ENCODE data around the gene PHETA2. TPM values are rescaled to one million over a fixed set of nuclear protein-coding genes. Genes with fewer than 3 reads are reported as not detected.

The PHETA2 gene
- total RNA-seq, 1 experiment from 2014 or later, result 5.7 TPM

GRCh38 chr22:42065438-42066125, 8.5 kb upstream of the PHETA2 start:
- Mint-ChIP-seq H3K36me3 (peaks cover 44% of the 10 kb centered on the region), H3K27ac (peak overlapping the region; percentile 69), H3K9me3 (no peaks in the 10 kb centered on the region), H3K4me3 (peak overlapping the region; percentile 29), H3K27me3 (ENCODE audit: low read depth) (no peaks in the 10 kb centered on the region), H3K4me1 (peaks cover 33% of the 10 kb centered on the region)
- CTCF ChIA-PET, result interaction anchor here (0.7 to 1.6 kb wide), 3 partner anchors 25 to 119 kb away, joined by 4 to 8 read pairs (median 4); partner anchors contain the start of genes CENPM and NDUFA6
- POLR2A ChIA-PET, result interaction anchor here (1.6 kb wide), 1 partner anchor 25 kb away, joined by 7 read pairs; the partner anchor contains the start of gene NDUFA6
- ATAC-seq (peak; percentile 65), DNase-seq (ENCODE audit: low spot score) (peak; percentile 69)
- TF ChIP-seq SOX15 (CRISPR knock-in tag; IDR thresholded peaks at IDR 0.05), result no peak
- peak; percentile 84; the same call in 1 of the 2 replicates for TF ChIP-seq ZNF281 (CRISPR knock-in tag; IDR thresholded peaks at IDR 0.05)
- no peak for TF ChIP-seq TEAD1 (CRISPR knock-in tag; IDR thresholded peaks at IDR 0.05)
- TF ChIP-seq ETV6 (CRISPR knock-in tag; IDR thresholded peaks at IDR 0.05), result peak; percentile 53; the same call in 1 of the 2 replicates
- TF ChIP-seq JAZF1 (CRISPR knock-in tag; IDR thresholded peaks at IDR 0.05), result no peak
- TF ChIP-seq, protein P1, sequence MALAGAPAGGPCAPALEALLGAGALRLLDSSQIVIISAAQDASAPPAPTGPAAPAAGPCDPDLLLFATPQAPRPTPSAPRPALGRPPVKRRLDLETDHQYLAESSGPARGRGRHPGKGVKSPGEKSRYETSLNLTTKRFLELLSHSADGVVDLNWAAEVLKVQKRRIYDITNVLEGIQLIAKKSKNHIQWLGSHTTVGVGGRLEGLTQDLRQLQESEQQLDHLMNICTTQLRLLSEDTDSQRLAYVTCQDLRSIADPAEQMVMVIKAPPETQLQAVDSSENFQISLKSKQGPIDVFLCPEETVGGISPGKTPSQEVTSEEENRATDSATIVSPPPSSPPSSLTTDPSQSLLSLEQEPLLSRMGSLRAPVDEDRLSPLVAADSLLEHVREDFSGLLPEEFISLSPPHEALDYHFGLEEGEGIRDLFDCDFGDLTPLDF (CRISPR knock-in tag; IDR thresholded peaks at IDR 0.05), result no peak
- TF ChIP-seq ZNF232 (CRISPR knock-in tag; IDR thresholded peaks at IDR 0.05), result no peak
- TF ChIP-seq, protein P2, sequence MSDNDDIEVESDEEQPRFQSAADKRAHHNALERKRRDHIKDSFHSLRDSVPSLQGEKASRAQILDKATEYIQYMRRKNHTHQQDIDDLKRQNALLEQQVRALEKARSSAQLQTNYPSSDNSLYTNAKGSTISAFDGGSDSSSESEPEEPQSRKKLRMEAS (CRISPR knock-in tag; IDR thresholded peaks at IDR 0.05), result 0 out of 2 replicates have a peak, but pooled peaks have one; percentile 39
- TF ChIP-seq ZNF671 (CRISPR knock-in tag; IDR thresholded peaks at IDR 0.05), result no peak
- no peak for TF ChIP-seq GRHL2 (CRISPR knock-in tag; IDR thresholded peaks at IDR 0.05; ENCODE audit: insufficient replicate concordance, severe bottlenecking)
- no peak for TF ChIP-seq ZNF396 (CRISPR knock-in tag; IDR thresholded peaks at IDR 0.05; ENCODE audit: borderline replicate concordance)
- no peak for TF ChIP-seq ZNF138 (CRISPR knock-in tag; conservative IDR thresholded peaks at IDR 0.05)

- Mint-ChIP-seq H3K36me3 (peaks cover 37% of the 10 kb centered on the region), H3K9me3 (no peaks in the 10 kb centered on the region), H3K4me1 (peaks cover 38% of the 10 kb centered on the region), H3K4me3 (no peak overlapping the region), H3K27ac (peak overlapping the region; percentile 22; the same call in 1 of the 2 replicates), H3K27me3 (ENCODE audit: low read depth) (peaks cover 3% of the 10 kb centered on the region)
- POLR2A ChIA-PET, result no interaction called here
- TF ChIP-seq PREB (CRISPR knock-in tag; IDR thresholded peaks at IDR 0.05; ENCODE audit: borderline replicate concordance) (no peak), FOXP4 (CRISPR knock-in tag; IDR thresholded peaks at IDR 0.05) (no peak), MYBL2 (CRISPR knock-in tag; IDR thresholded peaks at IDR 0.05) (no peak), ZBTB21 (CRISPR knock-in tag; IDR thresholded peaks at IDR 0.05; ENCODE audit: borderline replicate concordance) (no peak), NFYB (CRISPR knock-in tag; conservative IDR thresholded peaks at IDR 0.05; ENCODE audit: low read depth) (no peak)
- CTCF ChIA-PET, result no interaction called here
- ATAC-seq (no peak), DNase-seq (ENCODE audit: low spot score) (no peak)
These were observed 7.8 kb upstream of the PHETA2 start for GRCh38 chr22:42066126-42066761.

All from WTC11 (cell line).